ENCODE data around the gene GPC5.

The GPC5 gene

GRCh38 chr13:91459485-91459884 is 61.1 kb downstream of the GPC5 start:
- no peak overlapping the region for H3K27ac ChIP-seq (ENCODE audit: low read depth, low read length)
- no peaks in the 10 kb centered on the region for H3F3A ChIP-seq (ENCODE audit: insufficient read depth)
- H3K4me3 ChIP-seq (ENCODE audit: insufficient read depth, low read length, poor library complexity, severe bottlenecking) = no peak overlapping the region
- no peak overlapping the region for H3K4me2 ChIP-seq (ENCODE audit: low read depth, low read length, poor library complexity, severe bottlenecking)
- H3K79me2 ChIP-seq (ENCODE audit: insufficient read depth, low read length) = no peaks in the 10 kb centered on the region
- no peak for TF ChIP-seq EZH2phosphoT487 (conservative IDR thresholded peaks at IDR 0.05; ENCODE audit: low read length)
- TF ChIP-seq CTCF (IDR thresholded peaks at IDR 0.05; ENCODE audit: insufficient read depth, low read length, poor library complexity, severe bottlenecking) = no peak
- no peaks in the 10 kb centered on the region for H3K9me2 ChIP-seq (replicated peaks; ENCODE audit: insufficient read depth, low read length)
- H3K27me3 ChIP-seq (ENCODE audit: low read length) = no peaks in the 10 kb centered on the region
- no peaks in the 10 kb centered on the region for H4K20me1 ChIP-seq (ENCODE audit: low read depth, low read length)
- H3K9me3 ChIP-seq (ENCODE audit: insufficient read depth, low read length) = no peaks in the 10 kb centered on the region
- no peak overlapping the region for H3K9ac ChIP-seq (ENCODE audit: low read length)
- no peak overlapping the region for H2AFZ ChIP-seq (ENCODE audit: low read depth, low read length, severe bottlenecking)
- no peaks in the 10 kb centered on the region for H3K36me3 ChIP-seq (ENCODE audit: low read length)

- H3K79me2 ChIP-seq (ENCODE audit: insufficient read depth, low read length) = no peaks in the 10 kb centered on the region
- no peaks in the 10 kb centered on the region for H3F3A ChIP-seq (ENCODE audit: insufficient read depth)
- H3K9ac ChIP-seq (ENCODE audit: low read length) = no peak overlapping the region
- H3K9me2 ChIP-seq (replicated peaks; ENCODE audit: insufficient read depth, low read length) = no peaks in the 10 kb centered on the region
- H3K4me3 ChIP-seq (ENCODE audit: insufficient read depth, low read length, poor library complexity, severe bottlenecking) = no peak overlapping the region
- no peak overlapping the region for H2AFZ ChIP-seq (ENCODE audit: low read depth, low read length, severe bottlenecking)
- TF ChIP-seq CTCF (IDR thresholded peaks at IDR 0.05; ENCODE audit: insufficient read depth, low read length, poor library complexity, severe bottlenecking) (no peak), EZH2phosphoT487 (conservative IDR thresholded peaks at IDR 0.05; ENCODE audit: low read length) (no peak)
- no peak overlapping the region for H3K27ac ChIP-seq (ENCODE audit: low read depth, low read length)
- H3K27me3 ChIP-seq (ENCODE audit: low read length) = no peaks in the 10 kb centered on the region
- no peaks in the 10 kb centered on the region for H3K9me3 ChIP-seq (ENCODE audit: insufficient read depth, low read length)
- no peaks in the 10 kb centered on the region for H3K36me3 ChIP-seq (ENCODE audit: low read length)
- H4K20me1 ChIP-seq (ENCODE audit: low read depth, low read length) = no peaks in the 10 kb centered on the region
- H3K4me2 ChIP-seq (ENCODE audit: low read depth, low read length, poor library complexity, severe bottlenecking) = no peak overlapping the region
Observed at GRCh38 chr13:91464336-91464735, 65.9 kb downstream of the GPC5 start.

- H3K9me2 ChIP-seq (replicated peaks; ENCODE audit: insufficient read depth, low read length) = no peaks in the 10 kb centered on the region
- no peaks in the 10 kb centered on the region for H3K36me3 ChIP-seq (ENCODE audit: low read length)
- no peak overlapping the region for H3K27ac ChIP-seq (ENCODE audit: low read depth, low read length)
- no peak for TF ChIP-seq CTCF (IDR thresholded peaks at IDR 0.05; ENCODE audit: insufficient read depth, low read length, poor library complexity, severe bottlenecking)
- no peak for TF ChIP-seq EZH2phosphoT487 (conservative IDR thresholded peaks at IDR 0.05; ENCODE audit: low read length)
- no peak overlapping the region for H3K9ac ChIP-seq (ENCODE audit: low read length)
- no peak overlapping the region for H2AFZ ChIP-seq (ENCODE audit: low read depth, low read length, severe bottlenecking)
- no peaks in the 10 kb centered on the region for H3K79me2 ChIP-seq (ENCODE audit: insufficient read depth, low read length)
- H3K9me3 ChIP-seq (ENCODE audit: insufficient read depth, low read length) = no peaks in the 10 kb centered on the region
- H3K27me3 ChIP-seq (ENCODE audit: low read length) = no peaks in the 10 kb centered on the region
- no peaks in the 10 kb centered on the region for H4K20me1 ChIP-seq (ENCODE audit: low read depth, low read length)
- H3K4me2 ChIP-seq (ENCODE audit: low read depth, low read length, poor library complexity, severe bottlenecking) = no peak overlapping the region
- H3K4me3 ChIP-seq (ENCODE audit: insufficient read depth, low read length, poor library complexity, severe bottlenecking) = no peak overlapping the region
- H3F3A ChIP-seq (ENCODE audit: insufficient read depth) = no peaks in the 10 kb centered on the region
Observed at GRCh38 chr13:91467236-91467635, 68.8 kb downstream of the GPC5 start.

All from SU-DHL-6 (cell line).